Motor neuron (in vitro differentiated cells): Measurements from ENCODE around the gene EEF1AKMT3. TPM values are rescaled to one million over a fixed set of nuclear protein-coding genes. Genes with fewer than 3 reads are reported as not detected.

ENCODE experiments used
- ATAC-seq, 8 experiments: fragments of 200-7000 bp; cut with Tn5 transposase; replicated peaks in 6 of 8; 2 replicates each; pipeline ENCODE4 v1.8.0; 2021; ENCODE audit warnings: mild to moderate bottlenecking in 8 of 8, moderate library complexity in 8 of 8
- H3K27ac ChIP-seq, 2 donors: fragments of 250-450 bp; sonication (Bioruptor Pico); 2 replicates each; pipeline ENCODE4 v1.9.0; 2021; ENCODE audit warnings: antibody characterized with exemption in 2 of 2, mild to moderate bottlenecking in 2 of 2, moderate library complexity in 1 of 2
- H3K4me1 ChIP-seq, 2 donors: fragments of 250-450 bp; sonication (Bioruptor Pico); replicated peaks in 1 of 2; 2 replicates each; pipeline ENCODE4 v1.6.1; 2021; ENCODE audit warnings: antibody characterized with exemption in 2 of 2, mild to moderate bottlenecking in 2 of 2, moderate library complexity in 1 of 2
- H3K4me3 ChIP-seq, 5 donors: fragments of 250-450 bp; sonication (Bioruptor Pico); 2 replicates each; pipeline ENCODE4 v1.9.0; 2021; ENCODE audit warnings: antibody characterized with exemption in 5 of 5, mild to moderate bottlenecking in 5 of 5, moderate library complexity in 4 of 5
- WGBS, 10 experiments: fragments of 450-650 bp; shearing (Covaris generic); methylation state at CpG; one replicate each; pipeline ENCODE4 v1.0.0; 2022; 5-methylcytosine and 5-hydroxymethylcytosine counted together
- in situ Hi-C, 9 experiments: fragments of 400-800 bp; cut with MboI; loops; one replicate each; pipeline ENCODE4 v1.15.0; 2021; ENCODE audit warnings: low sequenced_read_pairs in 9 of 9, low pct_unique_long_range_greater_than_20kb in 2 of 9; ENCODE audit not compliant: unreplicated experiment in 9 of 9
- total RNA-seq, 8 experiments: library from RNA; unstranded; fragments of 300-600 nt; gene quantifications; 2 replicates each; pipeline versions ENCODE4 v1.2.3 to v1.2.4, GENCODE V29; 2022

EEF1AKMT3 gene
- total RNA-seq, 8 experiments from 2014 or later: 1.5 to 15.0 (median 6.6) TPM

GRCh38 chr12:57800965-57801364, 28.6 kb downstream of the EEF1AKMT3 start:
- no peak overlapping the region for H3K4me3 ChIP-seq
- ATAC-seq: no peak
- no peak overlapping the region for H3K27ac ChIP-seq
- no peaks in the 10 kb centered on the region for H3K4me1 ChIP-seq
- 81 to 100% (median 91%) methylated on average over 1 to 3 of the region's 3 CpGs; no CpG with 5 or more reads in 1 of the 10 experiments for WGBS, 10 experiments
- in situ Hi-C loops: loop anchor here in 6 of 9 experiments (25.0 kb wide), 1 partner anchor 111 kb away; no protein-coding TSS in a partner anchor

GRCh38 chr12:57802607-57803006, 30.2 kb downstream of the EEF1AKMT3 start:
- no peak for ATAC-seq
- H3K4me3 ChIP-seq: no peak overlapping the region
- H3K4me1 ChIP-seq: no peaks in the 10 kb centered on the region
- WGBS, 10 experiments: 60 to 86% (median 76%) methylated on average over 1 of the region's 1 CpG; no CpG with 5 or more reads in 6 of the 10 experiments
- in situ Hi-C loops: loop anchor here in 6 of 9 experiments (25.0 kb wide), 1 partner anchor 110 kb away; no protein-coding TSS in a partner anchor
- H3K27ac ChIP-seq: no peak overlapping the region

- H3K4me1 ChIP-seq: no peaks in the 10 kb centered on the region
- in situ Hi-C loops: loop anchor here in 6 of 9 experiments (25.0 kb wide), 1 partner anchor 109 kb away; no protein-coding TSS in a partner anchor
- H3K4me3 ChIP-seq: no peak overlapping the region
- WGBS, 10 experiments: 7 to 85% (median 53%) methylated on average over 2 to 6 of the region's 9 CpGs; no CpG with 5 or more reads in 4 of the 10 experiments
- peak; percentile 40 to 85 (median 58) for ATAC-seq
- no peak overlapping the region for H3K27ac ChIP-seq
These were observed 31.0 kb downstream of the EEF1AKMT3 start for GRCh38 chr12:57803319-57803893.

- in situ Hi-C loops: loop anchor here in 6 of 9 experiments (25.0 kb wide), 1 partner anchor 106 kb away; no protein-coding TSS in a partner anchor
- Histone ChIP-seq H3K27ac (no peak overlapping the region), H3K4me3 (no peak overlapping the region), H3K4me1 (no peaks in the 10 kb centered on the region)
- no peak for ATAC-seq
- WGBS, 10 experiments: 67 to 100% (median 100%) methylated on average over 1 to 3 of the region's 3 CpGs; no CpG with 5 or more reads in 3 of the 10 experiments
These were observed 34.3 kb downstream of the EEF1AKMT3 start for GRCh38 chr12:57806677-57807076.

GRCh38 chr12:57807285-57807684, 34.9 kb downstream of the EEF1AKMT3 start:
- Histone ChIP-seq H3K4me3 (no peak overlapping the region), H3K4me1 (no peaks in the 10 kb centered on the region), H3K27ac (no peak overlapping the region)
- no peak for ATAC-seq
- 60 to 100% (median 97%) methylated on average over 1 to 5 of the region's 9 CpGs; no CpG with 5 or more reads in 3 of the 10 experiments for WGBS, 10 experiments
- in situ Hi-C loops: loop anchor here in 6 of 9 experiments (25.0 kb wide), 1 partner anchor 105 kb away; no protein-coding TSS in a partner anchor

GRCh38 chr12:57808351-57808750, 35.9 kb downstream of the EEF1AKMT3 start:
- in situ Hi-C loops: loop anchor here in 6 of 9 experiments (25.0 kb wide), 1 partner anchor 104 kb away; no protein-coding TSS in a partner anchor
- H3K4me3 ChIP-seq: no peak overlapping the region
- ATAC-seq: no peak
- WGBS, 10 experiments: 63 to 100% (median 83%) methylated on average over 1 to 5 of the region's 5 CpGs; no CpG with 5 or more reads in 2 of the 10 experiments
- no peak overlapping the region for H3K27ac ChIP-seq
- H3K4me1 ChIP-seq: no peaks in the 10 kb centered on the region

GRCh38 chr12:57809425-57809824, 37.0 kb downstream of the EEF1AKMT3 start:
- no peak for ATAC-seq
- Histone ChIP-seq H3K27ac (no peak overlapping the region), H3K4me1 (no peaks in the 10 kb centered on the region), H3K4me3 (no peak overlapping the region)
- 76 to 100% (median 88%) methylated on average over 1 to 3 of the region's 3 CpGs; no CpG with 5 or more reads in 4 of the 10 experiments for WGBS, 10 experiments
- in situ Hi-C loops: loop anchor here in 6 of 9 experiments (25.0 kb wide), 1 partner anchor 103 kb away; no protein-coding TSS in a partner anchor

GRCh38 chr12:57810450-57810849, 38.0 kb downstream of the EEF1AKMT3 start:
- Histone ChIP-seq H3K27ac (no peak overlapping the region), H3K4me3 (no peak overlapping the region), H3K4me1 (no peaks in the 10 kb centered on the region)
- WGBS, 10 experiments: 78 to 100% (median 100%) methylated on average over 1 to 3 of the region's 5 CpGs; no CpG with 5 or more reads in 3 of the 10 experiments
- ATAC-seq: peak in 2 of 8 experiments; percentile 70 to 81
- in situ Hi-C loops: loop anchor here in 6 of 9 experiments (25.0 kb wide), 1 partner anchor 102 kb away; no protein-coding TSS in a partner anchor

GRCh38 chr12:57811028-57811755, 38.8 kb downstream of the EEF1AKMT3 start:
- ATAC-seq: peak in 2 of 8 experiments; percentile 17 to 37
- Histone ChIP-seq H3K4me1 (no peaks in the 10 kb centered on the region), H3K4me3 (no peak overlapping the region), H3K27ac (no peak overlapping the region)
- 79 to 100% (median 90%) methylated on average over 3 to 6 of the region's 10 CpGs; no CpG with 5 or more reads in 3 of the 10 experiments for WGBS, 10 experiments
- in situ Hi-C loops: loop anchor here in 6 of 9 experiments (25.0 kb wide), 1 partner anchor 101 kb away; no protein-coding TSS in a partner anchor

- in situ Hi-C loops: loop anchor here in 6 of 9 experiments (25.0 kb wide), 1 partner anchor 99 kb away; no protein-coding TSS in a partner anchor
- WGBS, 10 experiments: 25 to 100% (median 85%) methylated on average over 1 to 5 of the region's 14 CpGs; no CpG with 5 or more reads in 5 of the 10 experiments
- H3K4me3 ChIP-seq: no peak overlapping the region
- no peaks in the 10 kb centered on the region for H3K4me1 ChIP-seq
- H3K27ac ChIP-seq: no peak overlapping the region
- no peak for ATAC-seq
These were observed 40.9 kb downstream of the EEF1AKMT3 start for GRCh38 chr12:57813111-57813970.

- Histone ChIP-seq H3K4me1 (no peaks in the 10 kb centered on the region), H3K4me3 (no peak overlapping the region), H3K27ac (no peak overlapping the region)
- WGBS, 10 experiments: 20 to 88% (median 68%) methylated on average over 2 to 8 of the region's 17 CpGs; no CpG with 5 or more reads in 4 of the 10 experiments
- in situ Hi-C loops: loop anchor here in 6 of 9 experiments (25.0 kb wide), 1 partner anchor 98 kb away; no protein-coding TSS in a partner anchor
- ATAC-seq: peak in 3 of 8 experiments; percentile 16 to 31 (median 21)
These were observed 41.8 kb downstream of the EEF1AKMT3 start for GRCh38 chr12:57813971-57814772.
